Posterior cingulate gyrus (tissue), 11 donors: ENCODE measurements around the gene COL11A1.
A peak's percentile ranks its signal among the peaks of the same experiment; 100 is the strongest.
"Not testable (repeated sequence)": the region's sequence is repeated elsewhere in the genome, so short reads cannot be mapped to it uniquely, and the experiment has no call there.

Source experiments
- DNase-seq, 10 donors: peaks; one replicate each; pipeline versions ENCODE4 v3.0.0 to v3.0.0-alpha.2; 2020 to 2021; ENCODE audit warnings: mixed read lengths in 3 of 10
- intact Hi-C: fragments of 100-400 bp; cut with DNase I; formaldehyde crosslinking; loops from one replicate; pipeline ENCODE4 v1.15.1; 2023

Gene COL11A1

DNA sequence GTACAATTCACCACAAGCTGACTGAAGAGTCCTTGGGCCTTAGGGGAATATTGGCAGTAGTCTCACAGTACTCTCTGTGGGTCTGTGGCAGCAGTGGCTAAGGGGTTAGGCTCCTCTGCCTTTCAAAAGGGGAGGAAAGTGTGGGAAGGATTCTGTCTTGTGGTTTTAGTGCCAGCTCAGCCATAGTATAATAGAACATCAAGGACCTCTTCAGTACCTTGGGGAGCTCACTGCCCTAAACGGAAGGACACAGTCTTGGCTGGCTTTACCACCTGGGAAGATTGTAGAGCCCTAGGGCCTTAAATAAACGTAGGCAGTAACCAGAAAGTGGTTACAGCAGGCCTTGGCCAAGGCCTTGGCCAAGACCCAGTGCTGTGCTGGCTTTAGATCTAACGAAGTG lies 265.7 kb downstream of the COL11A1 start:
- no peak for DNase-seq
- intact Hi-C loops, result no loop called here

DNA sequence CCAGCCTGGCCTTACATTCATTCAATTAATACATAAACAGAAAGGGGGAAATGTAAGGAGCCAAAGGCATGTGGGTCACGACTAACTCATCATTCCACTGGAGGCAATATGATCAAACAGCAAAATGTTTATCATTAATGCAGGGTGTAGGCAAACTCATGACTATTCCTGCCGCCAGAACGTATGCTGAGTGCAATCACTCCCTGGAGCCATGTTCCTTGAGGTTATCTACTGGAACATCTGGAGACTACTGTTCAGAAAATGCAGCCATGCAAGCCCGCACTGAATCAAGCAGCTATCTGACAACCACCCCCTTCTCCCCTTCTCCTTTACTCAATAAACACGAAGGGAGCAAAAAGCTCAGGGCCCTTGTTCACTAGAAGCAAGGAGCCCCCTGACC lies 267.6 kb downstream of the COL11A1 start:
- no peak for DNase-seq
- intact Hi-C loops, result no loop called here

DNA sequence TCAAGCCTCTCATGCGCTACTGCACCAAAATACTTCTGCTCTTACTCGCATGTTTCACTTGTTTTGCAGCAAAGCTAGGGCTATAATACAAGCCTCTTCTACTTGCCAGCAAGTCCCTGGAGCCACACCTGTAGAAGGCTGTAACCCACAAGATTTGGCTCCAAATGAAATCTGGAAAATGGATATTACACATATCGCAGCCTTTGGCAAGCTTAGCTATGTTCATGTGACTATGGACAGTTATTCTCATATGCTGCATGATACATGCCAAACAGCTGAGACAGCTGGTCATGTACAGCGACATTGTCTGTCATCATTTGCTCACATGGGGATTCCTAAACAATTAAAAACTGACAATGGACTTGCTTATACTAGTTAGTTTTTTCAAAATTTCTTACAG lies 270.3 kb downstream of the COL11A1 start:
- DNase-seq, result no peak
- intact Hi-C loops, result no loop called here

DNA sequence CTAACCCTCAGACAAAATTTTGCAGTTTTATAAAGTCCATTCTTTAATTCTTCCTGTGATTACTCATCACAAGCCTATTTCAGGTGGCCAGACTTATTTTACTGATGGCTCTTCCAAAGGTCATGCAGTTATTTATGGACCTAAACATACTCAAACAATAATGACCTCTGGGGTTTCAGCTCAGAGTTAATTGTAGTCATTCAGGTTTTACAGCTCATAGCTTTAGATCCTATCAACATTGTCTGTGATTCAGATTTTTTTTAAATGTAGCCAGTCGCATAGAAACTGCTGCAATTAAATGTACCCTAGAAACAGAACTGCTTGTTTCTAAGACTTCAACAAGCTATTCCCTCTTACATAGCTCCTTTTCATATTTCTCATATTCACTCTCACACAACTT lies 270.8 kb downstream of the COL11A1 start:
- intact Hi-C loops, result no loop called here
- DNase-seq, result no peak

DNA sequence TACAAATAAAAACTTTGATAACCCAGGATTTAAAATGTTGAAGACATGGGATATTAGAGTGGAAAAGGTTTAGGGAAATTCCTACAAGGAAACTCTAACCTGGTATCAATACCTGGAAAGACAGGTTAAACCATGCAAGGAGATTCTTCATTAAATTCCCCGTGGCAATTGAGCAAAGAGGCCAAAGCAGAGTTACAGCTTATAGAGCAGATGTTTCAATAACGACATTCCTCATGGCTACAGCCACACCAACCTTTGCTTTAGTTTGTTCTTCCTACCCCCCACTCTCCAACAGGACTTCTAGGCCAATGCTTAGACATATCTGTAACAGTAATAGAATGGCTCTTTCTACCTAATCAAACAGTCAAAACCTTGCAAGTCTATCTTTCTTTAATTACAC lies 271.3 kb downstream of the COL11A1 start:
- DNase-seq, result no peak
- intact Hi-C loops, result no loop called here

DNA sequence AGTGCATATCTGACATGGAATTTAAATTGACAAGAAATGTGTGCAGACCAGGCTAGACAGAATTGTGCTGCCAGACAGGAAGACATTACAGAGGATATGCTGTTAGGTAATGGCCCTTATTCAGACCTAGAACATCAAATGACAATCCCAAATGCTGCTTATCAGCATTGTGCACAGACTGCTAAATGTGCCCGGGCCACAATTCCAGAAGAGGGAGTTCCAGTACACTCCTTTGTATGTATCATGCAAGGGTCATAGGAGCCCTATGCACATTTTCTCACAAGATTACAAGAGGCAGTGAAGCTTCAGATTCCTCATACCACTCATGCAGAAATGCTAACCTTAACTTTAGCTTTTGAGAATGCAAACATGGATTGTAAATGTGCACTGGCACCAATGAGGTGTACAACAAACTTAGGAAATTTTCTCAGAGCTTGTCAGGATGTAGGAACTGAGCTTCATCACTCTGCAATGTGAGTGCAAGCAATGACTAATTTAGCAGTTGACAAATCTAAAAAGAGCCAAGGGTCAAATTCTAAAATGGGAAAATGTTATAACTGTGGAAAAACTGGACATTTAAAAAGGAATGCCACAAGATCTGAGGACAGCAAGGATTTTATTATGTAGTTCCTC lies 273.5 kb downstream of the COL11A1 start:
- intact Hi-C loops, result no loop called here
- no peak for DNase-seq

DNA sequence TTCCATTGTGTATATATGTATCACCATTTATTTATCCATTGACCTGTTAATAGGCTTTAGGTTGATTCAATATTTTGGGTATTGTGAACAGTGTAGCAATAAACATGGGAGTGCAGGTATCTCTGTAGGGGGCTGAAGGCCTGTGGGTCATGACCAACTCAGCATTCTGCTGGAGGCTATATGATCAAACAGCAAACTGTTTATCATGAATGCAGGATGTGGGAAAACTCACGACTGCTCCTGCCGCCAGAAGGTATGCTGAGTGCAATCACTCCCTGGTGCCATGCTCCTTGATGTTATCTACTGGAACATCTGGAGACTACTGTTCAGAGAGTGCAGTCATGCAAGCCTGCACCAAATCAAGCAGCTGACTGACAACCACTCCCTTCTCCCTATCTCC lies 275.2 kb downstream of the COL11A1 start:
- DNase-seq, result no peak
- intact Hi-C loops, result no loop called here

DNA sequence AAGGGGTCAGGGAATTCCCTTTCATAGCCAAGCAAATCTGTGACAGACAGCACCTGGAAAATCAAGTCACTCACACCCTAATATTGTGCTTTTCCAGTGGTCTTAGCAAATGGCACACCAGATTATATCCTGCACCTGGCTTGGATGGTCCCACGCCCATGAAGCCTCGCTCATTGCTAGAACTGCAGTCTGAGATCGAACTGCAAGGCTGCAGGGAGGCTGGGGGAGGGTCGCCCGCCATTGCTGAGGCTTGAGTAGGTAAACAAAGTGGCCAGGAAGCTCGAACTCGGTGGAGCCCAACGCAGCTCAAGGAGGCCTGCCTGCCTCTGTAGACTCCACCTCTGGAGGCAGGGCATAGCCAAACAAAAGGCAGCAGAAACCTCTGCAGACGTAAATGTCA lies 281.6 kb downstream of the COL11A1 start:
- peak in 1 of 10 donors; percentile 45 for DNase-seq
- intact Hi-C loops, result not testable (repeated sequence)
